DOHH2 (cell line): ENCODE measurements around the gene FXYD7.

Experiments
- EZH2phosphoT487 ChIP-seq: fragments of 200-600 bp; sonication (generic); IDR thresholded peaks from 2 replicates; pipeline ENCODE4 v1.6.1; 2017; ENCODE audit warnings: borderline replicate concordance, mild to moderate bottlenecking, antibody characterized with exemption, low read length, moderate library complexity, mixed read lengths
- TF ChIP-seq, protein P1 (sequence below): fragments of 200-600 bp; sonication (generic); IDR thresholded peaks from one replicate; pipeline ENCODE4 v1.5.1; 2014; ENCODE audit warnings: antibody characterized with exemption, mild to moderate bottlenecking, low read depth, low read length; ENCODE audit not compliant: poor library complexity, severe bottlenecking

DNA sequence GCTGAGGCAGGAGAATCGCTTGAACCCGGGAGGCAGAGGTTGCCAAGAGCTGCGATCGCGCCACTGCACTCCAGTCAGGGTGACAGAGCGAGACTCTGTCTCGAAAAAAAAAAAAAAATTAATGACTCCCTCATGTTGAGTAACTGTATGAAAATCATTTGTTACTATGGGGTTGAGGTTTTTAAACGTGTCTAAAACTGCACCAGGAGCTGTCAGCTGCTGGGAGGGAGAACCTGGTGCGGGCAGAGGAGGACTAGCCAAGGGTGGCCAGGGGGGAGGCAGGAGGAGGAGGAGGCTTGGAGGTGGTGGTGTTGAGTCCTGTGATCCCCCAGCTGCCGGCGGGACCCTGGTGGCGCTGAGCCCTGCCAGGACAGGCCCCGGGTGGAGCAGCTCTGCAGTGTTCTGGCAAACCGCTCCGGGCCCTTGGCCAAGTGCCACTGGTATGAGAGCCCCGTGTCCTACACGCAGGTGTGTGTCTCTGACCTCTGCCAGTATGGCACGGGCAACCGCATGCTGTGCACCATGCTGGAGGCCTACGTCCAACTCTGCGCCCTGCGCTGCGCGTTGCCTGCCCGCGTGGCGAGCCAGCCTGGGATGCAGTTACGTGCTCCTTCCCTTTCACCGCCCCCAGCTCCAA, 44.5 kb upstream of the FXYD7 start:
- TF ChIP-seq, protein P1, sequence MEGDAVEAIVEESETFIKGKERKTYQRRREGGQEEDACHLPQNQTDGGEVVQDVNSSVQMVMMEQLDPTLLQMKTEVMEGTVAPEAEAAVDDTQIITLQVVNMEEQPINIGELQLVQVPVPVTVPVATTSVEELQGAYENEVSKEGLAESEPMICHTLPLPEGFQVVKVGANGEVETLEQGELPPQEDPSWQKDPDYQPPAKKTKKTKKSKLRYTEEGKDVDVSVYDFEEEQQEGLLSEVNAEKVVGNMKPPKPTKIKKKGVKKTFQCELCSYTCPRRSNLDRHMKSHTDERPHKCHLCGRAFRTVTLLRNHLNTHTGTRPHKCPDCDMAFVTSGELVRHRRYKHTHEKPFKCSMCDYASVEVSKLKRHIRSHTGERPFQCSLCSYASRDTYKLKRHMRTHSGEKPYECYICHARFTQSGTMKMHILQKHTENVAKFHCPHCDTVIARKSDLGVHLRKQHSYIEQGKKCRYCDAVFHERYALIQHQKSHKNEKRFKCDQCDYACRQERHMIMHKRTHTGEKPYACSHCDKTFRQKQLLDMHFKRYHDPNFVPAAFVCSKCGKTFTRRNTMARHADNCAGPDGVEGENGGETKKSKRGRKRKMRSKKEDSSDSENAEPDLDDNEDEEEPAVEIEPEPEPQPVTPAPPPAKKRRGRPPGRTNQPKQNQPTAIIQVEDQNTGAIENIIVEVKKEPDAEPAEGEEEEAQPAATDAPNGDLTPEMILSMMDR = no peak
- TF ChIP-seq EZH2phosphoT487 = no peak
